Pancreas (tissue), 10 donors: ENCODE data around the gene UQCC5. TPM values are rescaled to one million over a fixed set of nuclear protein-coding genes. Genes with fewer than 3 reads are reported as not detected.

ENCODE experiments used
- ATAC-seq, 4 donors: fragments of 200-7000 bp; cut with Tn5 transposase; one replicate each; pipeline versions ENCODE4 v1.8.0 to v1.9.1; 2020; ENCODE audit warnings: mild to moderate bottlenecking in 4 of 4, moderate library complexity in 4 of 4
- DNase-seq, 6 donors: peaks; one replicate each; pipeline ENCODE4 v3.0.0-alpha.2; 2020
- FAIRE-seq: peaks from 2 replicates; lab custom pipeline; 2012; peaks lifted over from hg19 to GRCh38; lab: Jason Lieb, UNC
- H3K27ac ChIP-seq, 4 donors: fragments of 200-600 bp; sonication (generic); 1 replicate in 3 of 4; 2 replicates in 1 of 4; pipeline versions ENCODE4 v1.5.0 to v1.8.0; 2020
- H3K27me3 ChIP-seq, 4 donors: fragments of 200-600 bp; one replicate each; pipeline ENCODE4 v1.8.0; 2021
- H3K36me3 ChIP-seq, 3 donors: fragments of 200-600 bp; sonication (generic) in 1 of 3; one replicate each; pipeline versions ENCODE4 v1.5.0 to v1.8.0; 2020 to 2021
- H3K4me1 ChIP-seq, 3 donors: fragments of 200-600 bp; one replicate each; pipeline ENCODE4 v1.8.0; 2021
- H3K4me3 ChIP-seq, 4 donors: fragments of 200-600 bp; sonication (generic) in 2 of 4; one replicate each; pipeline versions ENCODE4 v1.5.0 to v1.8.0; 2020 to 2021
- H3K9me3 ChIP-seq, 4 donors: fragments of 200-600 bp; one replicate each; pipeline ENCODE4 v1.8.0; 2021
- WGBS, 2 donors: extraction: QIAGEN DNeasy Blood & Tissue Kit; methylation state at CpG; one replicate each; pipeline ENCODE4 v1.1.7; 2013; 5-methylcytosine and 5-hydroxymethylcytosine counted together
- intact Hi-C, 3 donors: fragments of 100-400 bp; cut with DNase I; formaldehyde crosslinking; loops; one replicate each; pipeline versions ENCODE4 v1.11.1 to v1.14.2; 2022
- polyA plus RNA-seq, 2 donors: library from polyadenylated mRNA; stranded (reverse); fragments of 200-250 nt; gene quantifications; one replicate each; pipeline ENCODE4 v1.2.3, GENCODE V29; 2013
- total RNA-seq, 6 donors: library from RNA; stranded (reverse); fragmentation: NEBNext Ultra II Directional in 4 of 6; extraction: Animal tissue kit (Norgen Biotek cat#: 25700) in 4 of 6; gene quantifications; one replicate each; pipeline versions ENCODE4 v1.2.1 to v1.2.4, GENCODE V29; 2021 to 2023
- TF ChIP-seq, protein P1 (sequence below), 4 donors: fragments of 200-600 bp; sonication (generic) in 3 of 4; IDR thresholded peaks; one replicate each; pipeline versions ENCODE4 v1.5.0 to v1.8.0; 2021; ENCODE audit warnings: antibody characterized with exemption in 4 of 4
- donor health status: healthy with polysubstance abuse.
- donor health status: DM: no; HTN: no; CAD: no; lungs with moderate emphysema.
- donor health status: DM: no; HTN: no; CAD: no.
- donor health status: control.
- donor health status: control.
- donor health status: Bipolar disorder and iron deficiency.
- donor health status: DM: yes; HTN: yes; CAD: no.
- donor health status: DM: no; HTN: no; CAD: no.
- donor health status: DM: no; HTN: no; CAD: no.
- donor health status: DM: yes; HTN: yes; CAD: no.

The UQCC5 gene
- total and polyA plus RNA-seq, 8 donors = 5.0 to 41.8 (median 7.7) TPM

DNA sequence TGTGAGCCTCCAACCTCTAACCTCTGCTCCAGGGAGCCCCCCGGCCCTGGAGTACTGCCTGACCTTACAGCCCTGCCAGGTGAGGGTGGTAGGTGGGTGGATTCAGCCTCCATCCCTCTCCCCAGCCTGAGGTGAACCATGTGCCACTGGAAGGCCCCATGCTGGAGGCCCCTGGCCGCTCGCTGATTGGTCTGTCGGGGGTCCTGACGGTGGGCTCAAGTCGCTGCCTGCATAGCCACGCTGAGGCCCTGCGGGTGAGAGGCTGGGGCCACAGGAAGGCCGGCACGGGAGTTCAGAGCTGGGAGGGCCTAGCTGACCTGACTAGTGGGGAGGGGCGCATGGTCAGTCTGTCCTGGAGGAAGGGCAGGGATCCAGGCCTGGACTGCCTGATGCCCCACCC, 21.8 kb upstream of the UQCC5 start:
- TF ChIP-seq, protein P1, sequence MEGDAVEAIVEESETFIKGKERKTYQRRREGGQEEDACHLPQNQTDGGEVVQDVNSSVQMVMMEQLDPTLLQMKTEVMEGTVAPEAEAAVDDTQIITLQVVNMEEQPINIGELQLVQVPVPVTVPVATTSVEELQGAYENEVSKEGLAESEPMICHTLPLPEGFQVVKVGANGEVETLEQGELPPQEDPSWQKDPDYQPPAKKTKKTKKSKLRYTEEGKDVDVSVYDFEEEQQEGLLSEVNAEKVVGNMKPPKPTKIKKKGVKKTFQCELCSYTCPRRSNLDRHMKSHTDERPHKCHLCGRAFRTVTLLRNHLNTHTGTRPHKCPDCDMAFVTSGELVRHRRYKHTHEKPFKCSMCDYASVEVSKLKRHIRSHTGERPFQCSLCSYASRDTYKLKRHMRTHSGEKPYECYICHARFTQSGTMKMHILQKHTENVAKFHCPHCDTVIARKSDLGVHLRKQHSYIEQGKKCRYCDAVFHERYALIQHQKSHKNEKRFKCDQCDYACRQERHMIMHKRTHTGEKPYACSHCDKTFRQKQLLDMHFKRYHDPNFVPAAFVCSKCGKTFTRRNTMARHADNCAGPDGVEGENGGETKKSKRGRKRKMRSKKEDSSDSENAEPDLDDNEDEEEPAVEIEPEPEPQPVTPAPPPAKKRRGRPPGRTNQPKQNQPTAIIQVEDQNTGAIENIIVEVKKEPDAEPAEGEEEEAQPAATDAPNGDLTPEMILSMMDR (IDR thresholded peaks at IDR 0.05) = no peak
- H3K27me3 ChIP-seq = no peaks in the 10 kb centered on the region
- H3K4me1 ChIP-seq = no peaks in the 10 kb centered on the region
- H3K9me3 ChIP-seq = no peaks in the 10 kb centered on the region
- no peaks in the 10 kb centered on the region for H3K36me3 ChIP-seq
- WGBS, 2 donors = 84 to 93% methylated on average over 11 of the region's 11 CpGs
- no peak overlapping the region for H3K27ac ChIP-seq
- intact Hi-C loops = no loop called here
- no peak for DNase-seq
- H3K4me3 ChIP-seq = no peak overlapping the region
- FAIRE-seq = no peak
- ATAC-seq = no peak

DNA sequence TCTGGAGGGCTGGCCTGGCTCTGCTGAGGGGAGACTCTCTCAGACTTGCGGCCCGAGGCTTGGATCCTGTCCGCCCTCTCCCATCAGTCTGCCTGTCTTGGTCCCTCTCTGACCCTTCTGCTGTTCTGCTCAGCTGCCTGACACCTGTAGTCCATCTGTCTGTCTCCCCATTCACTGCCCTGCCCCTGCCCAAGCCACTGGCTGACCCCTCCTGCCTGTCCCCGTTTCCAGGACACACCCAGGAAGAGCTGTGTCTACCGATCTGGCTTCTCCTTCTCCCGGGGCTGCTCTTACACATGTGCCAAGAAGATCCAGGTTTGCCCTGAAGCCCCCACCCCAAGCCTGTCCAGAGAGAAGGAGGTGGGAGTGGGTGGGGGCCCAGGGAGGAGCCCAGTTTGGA, 21.2 kb upstream of the UQCC5 start:
- Histone ChIP-seq H3K27ac (no peak overlapping the region), H3K27me3 (no peaks in the 10 kb centered on the region), H3K4me1 (no peaks in the 10 kb centered on the region), H3K36me3 (no peaks in the 10 kb centered on the region), H3K9me3 (no peaks in the 10 kb centered on the region), H3K4me3 (no peak overlapping the region)
- intact Hi-C loops = no loop called here
- DNase-seq = no peak
- FAIRE-seq = no peak
- 70 to 72% methylated on average over 6 of the region's 6 CpGs for WGBS, 2 donors
- TF ChIP-seq, protein P1 (IDR thresholded peaks at IDR 0.05) = no peak
- ATAC-seq = no peak

DNA sequence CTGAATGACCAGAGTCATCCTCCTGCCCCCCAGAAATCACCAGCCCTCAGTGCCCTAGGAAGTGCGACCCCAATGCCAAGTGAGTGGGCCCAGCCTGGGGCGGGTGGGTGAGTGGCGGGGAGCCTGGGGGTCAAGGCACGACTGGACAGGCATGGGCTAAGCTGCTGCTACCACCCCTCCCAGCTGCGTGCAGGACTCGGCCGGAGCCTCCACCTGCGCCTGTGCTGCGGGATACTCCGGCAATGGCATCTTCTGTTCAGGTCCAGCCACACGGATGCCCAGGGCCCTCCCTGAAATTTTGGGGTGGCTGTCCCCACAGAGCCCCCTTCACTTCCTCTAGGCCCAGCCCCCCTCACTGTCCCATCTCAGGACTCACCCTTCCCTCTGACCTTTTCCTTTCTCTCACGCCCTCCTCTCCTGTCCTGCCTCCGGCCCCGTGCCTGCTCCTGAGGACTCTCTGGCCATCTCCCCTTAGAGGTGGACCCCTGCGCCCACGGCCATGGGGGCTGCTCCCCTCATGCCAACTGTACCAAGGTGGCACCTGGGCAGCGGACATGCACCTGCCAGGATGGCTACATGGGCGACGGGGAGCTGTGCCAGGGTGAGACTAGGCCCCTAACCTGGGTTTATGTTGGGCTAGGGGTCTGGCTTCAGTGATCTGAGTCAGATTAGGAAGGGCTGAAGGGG, 19.8 kb upstream of the UQCC5 start:
- Histone ChIP-seq H3K4me1 (no peaks in the 10 kb centered on the region), H3K36me3 (no peaks in the 10 kb centered on the region), H3K27ac (no peak overlapping the region), H3K4me3 (no peak overlapping the region), H3K27me3 (no peaks in the 10 kb centered on the region), H3K9me3 (no peaks in the 10 kb centered on the region)
- intact Hi-C loops = no loop called here
- DNase-seq (no peak), ATAC-seq (no peak), FAIRE-seq (no peak)
- TF ChIP-seq, protein P1 (IDR thresholded peaks at IDR 0.05) = no peak
- 88 to 89% methylated on average over 19 of the region's 19 CpGs for WGBS, 2 donors

DNA sequence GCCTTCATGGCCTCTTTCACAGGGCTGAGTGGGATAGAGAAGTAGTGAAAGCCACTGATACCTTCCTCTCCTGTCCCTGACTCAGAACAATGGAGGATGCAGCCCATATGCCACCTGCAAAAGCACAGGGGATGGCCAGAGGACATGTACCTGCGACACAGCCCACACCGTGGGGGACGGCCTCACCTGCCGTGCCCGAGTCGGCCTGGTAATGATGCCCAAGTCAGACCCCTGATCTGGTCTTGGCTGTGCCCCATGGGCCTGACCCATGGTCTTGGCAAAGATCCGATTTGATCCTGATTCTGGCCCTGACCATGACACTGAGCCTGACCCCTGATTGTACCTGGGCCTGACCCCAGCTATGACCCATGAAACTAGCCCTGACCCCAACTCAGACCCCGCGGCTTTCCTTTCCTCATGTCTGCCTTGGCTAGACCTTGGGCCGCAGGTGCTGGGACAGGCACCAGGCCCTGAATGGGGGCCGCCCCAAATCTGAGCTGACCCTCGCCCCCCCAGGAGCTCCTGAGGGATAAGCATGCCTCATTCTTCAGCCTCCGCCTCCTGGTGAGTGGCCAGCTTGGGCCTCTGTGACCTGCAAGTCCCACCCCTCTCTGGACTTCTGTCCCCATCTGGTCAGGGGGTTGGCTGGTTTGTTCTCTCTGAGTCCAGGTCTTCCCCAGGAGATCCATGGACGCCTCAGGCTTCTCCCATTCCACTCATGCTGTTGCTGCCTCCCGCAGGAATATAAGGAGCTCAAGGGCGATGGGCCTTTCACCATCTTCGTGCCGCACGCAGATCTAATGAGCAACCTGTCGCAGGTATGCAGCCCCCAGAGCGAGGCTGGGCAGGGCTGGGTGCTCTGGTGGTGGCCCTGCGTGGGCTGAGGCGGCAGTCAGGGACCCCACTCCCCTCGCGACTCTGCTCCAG, 18.3 kb upstream of the UQCC5 start:
- no peaks in the 10 kb centered on the region for H3K4me1 ChIP-seq
- no peaks in the 10 kb centered on the region for H3K9me3 ChIP-seq
- no peak for FAIRE-seq
- DNase-seq = peak in 1 of 6 donors; percentile 69
- no peak for ATAC-seq
- H3K27ac ChIP-seq = no peak overlapping the region
- WGBS, 2 donors = 86 to 87% methylated on average over 25 of the region's 25 CpGs
- no peaks in the 10 kb centered on the region for H3K27me3 ChIP-seq
- TF ChIP-seq, protein P1 (IDR thresholded peaks at IDR 0.05) = no peak
- no peaks in the 10 kb centered on the region for H3K36me3 ChIP-seq
- intact Hi-C loops = no loop called here
- peak overlapping the region in 1 of 4 donors; percentile 32 for H3K4me3 ChIP-seq
